GM18907 (cell line): ENCODE results near the gene ALAS1.

ENCODE experiments used
- ATAC-seq: cut with Tn5 transposase; IDR thresholded peaks from one replicate; pipeline ENCODE4 v1.9.1; 2021; ENCODE audit warnings: mild to moderate bottlenecking, moderate library complexity; ENCODE audit not compliant: unreplicated experiment

The ALAS1 gene

GRCh38 chr3:52198643-52199608, 966 bp downstream of the ALAS1 start:
- ATAC-seq: no peak

GRCh38 chr3:52200981-52201679, 3.2 kb downstream of the ALAS1 start:
- ATAC-seq: no peak

GRCh38 chr3:52202384-52203077, 4.6 kb downstream of the ALAS1 start:
- ATAC-seq: no peak

- ATAC-seq: no peak
Observed at GRCh38 chr3:52203701-52204100, 5.7 kb downstream of the ALAS1 start.

- ATAC-seq: no peak
Observed at GRCh38 chr3:52204337-52205073, 6.5 kb downstream of the ALAS1 start.

- no peak for ATAC-seq
Observed at GRCh38 chr3:52205727-52206372, 7.9 kb downstream of the ALAS1 start.

GRCh38 chr3:52208556-52208955, 10.6 kb downstream of the ALAS1 start:
- ATAC-seq: no peak

- ATAC-seq: no peak
Observed at GRCh38 chr3:52210037-52210436, 12.1 kb downstream of the ALAS1 start.

- no peak for ATAC-seq
Observed at GRCh38 chr3:52210550-52211046, 12.6 kb downstream of the ALAS1 start.

GRCh38 chr3:52211268-52211891, 13.4 kb downstream of the ALAS1 start:
- no peak for ATAC-seq

- no peak for ATAC-seq
Observed at GRCh38 chr3:52213005-52213404, 15.0 kb downstream of the ALAS1 start.

- no peak for ATAC-seq
Observed at GRCh38 chr3:52213901-52214300, 15.9 kb downstream of the ALAS1 start.

- no peak for ATAC-seq
Observed at GRCh38 chr3:52215351-52215750, 17.4 kb downstream of the ALAS1 start.

GRCh38 chr3:52216585-52217408, 18.8 kb downstream of the ALAS1 start:
- no peak for ATAC-seq

- ATAC-seq: no peak
Observed at GRCh38 chr3:52217409-52217805, 19.4 kb downstream of the ALAS1 start.

- no peak for ATAC-seq
Observed at GRCh38 chr3:52218026-52218425, 20.1 kb downstream of the ALAS1 start.

GRCh38 chr3:52218454-52218853, 20.5 kb downstream of the ALAS1 start:
- no peak for ATAC-seq

GRCh38 chr3:52218937-52219650, 21.1 kb downstream of the ALAS1 start:
- no peak for ATAC-seq
